Activated naive CD8-positive, alpha-beta T cell (primary cell): ENCODE results near the gene DOCK8.
A peak's percentile ranks its signal among the peaks of the same experiment; 100 is the strongest.

Source experiments
- H3K27ac Mint-ChIP-seq: one replicate; pipeline ENCODE4 v1.8.0; 2021; ENCODE audit warnings: mixed read lengths
- H3K27me3 Mint-ChIP-seq: one replicate; pipeline ENCODE4 v1.8.0; 2021; ENCODE audit warnings: mixed read lengths
- H3K36me3 Mint-ChIP-seq: one replicate; pipeline ENCODE4 v1.8.0; 2021; ENCODE audit warnings: mixed read lengths
- H3K4me1 Mint-ChIP-seq: one replicate; pipeline ENCODE4 v1.8.0; 2021; ENCODE audit warnings: low read depth, mixed read lengths
- H3K4me3 Mint-ChIP-seq: one replicate; pipeline ENCODE4 v1.8.0; 2021; ENCODE audit warnings: mild to moderate bottlenecking, mixed read lengths
- H3K9me3 Mint-ChIP-seq: one replicate; pipeline ENCODE4 v1.8.0; 2021; ENCODE audit warnings: low read depth, mixed read lengths

Gene DOCK8

GRCh38 chr9:444528-444927 is 229.9 kb downstream of the DOCK8 start:
- H3K9me3 Mint-ChIP-seq: no peaks in the 10 kb centered on the region
- H3K36me3 Mint-ChIP-seq: peaks cover 20% of the 10 kb centered on the region
- peaks cover 18% of the 10 kb centered on the region for H3K4me1 Mint-ChIP-seq
- H3K27ac Mint-ChIP-seq: no peak overlapping the region
- H3K27me3 Mint-ChIP-seq: no peaks in the 10 kb centered on the region
- no peak overlapping the region for H3K4me3 Mint-ChIP-seq

- H3K4me3 Mint-ChIP-seq: no peak overlapping the region
- H3K4me1 Mint-ChIP-seq: peaks cover 18% of the 10 kb centered on the region
- H3K27ac Mint-ChIP-seq: no peak overlapping the region
- no peaks in the 10 kb centered on the region for H3K27me3 Mint-ChIP-seq
- H3K36me3 Mint-ChIP-seq: peaks cover 20% of the 10 kb centered on the region
- no peaks in the 10 kb centered on the region for H3K9me3 Mint-ChIP-seq
These were observed 230.4 kb downstream of the DOCK8 start for GRCh38 chr9:445033-445432.

- no peak overlapping the region for H3K4me3 Mint-ChIP-seq
- no peak overlapping the region for H3K27ac Mint-ChIP-seq
- peaks cover 18% of the 10 kb centered on the region for H3K4me1 Mint-ChIP-seq
- H3K9me3 Mint-ChIP-seq: no peaks in the 10 kb centered on the region
- H3K27me3 Mint-ChIP-seq: no peaks in the 10 kb centered on the region
- H3K36me3 Mint-ChIP-seq: peaks cover 21% of the 10 kb centered on the region
These were observed 231.5 kb downstream of the DOCK8 start for GRCh38 chr9:446074-446699.

- H3K27me3 Mint-ChIP-seq: no peaks in the 10 kb centered on the region
- peaks cover 21% of the 10 kb centered on the region for H3K36me3 Mint-ChIP-seq
These were observed 232.8 kb downstream of the DOCK8 start for GRCh38 chr9:447230-448025.

GRCh38 chr9:450057-450456 is 235.4 kb downstream of the DOCK8 start:
- no peak overlapping the region for H3K4me3 Mint-ChIP-seq
- H3K9me3 Mint-ChIP-seq: no peaks in the 10 kb centered on the region
- H3K27me3 Mint-ChIP-seq: no peaks in the 10 kb centered on the region
- H3K27ac Mint-ChIP-seq: peak overlapping the region; percentile 6
- peaks cover 18% of the 10 kb centered on the region for H3K4me1 Mint-ChIP-seq
- H3K36me3 Mint-ChIP-seq: peaks cover 17% of the 10 kb centered on the region

More at GRCh38 chr9:447230-448025, 232.8 kb downstream of the DOCK8 start:
- peak overlapping the region; percentile 48 for H3K4me3 Mint-ChIP-seq
- no peaks in the 10 kb centered on the region for H3K9me3 Mint-ChIP-seq
- H3K27ac Mint-ChIP-seq: peak overlapping the region; percentile 76
- H3K4me1 Mint-ChIP-seq: peaks cover 18% of the 10 kb centered on the region

GRCh38 chr9:450561-450960 is 235.9 kb downstream of the DOCK8 start:
- Mint-ChIP-seq H3K4me3 (no peak overlapping the region), H3K36me3 (peaks cover 12% of the 10 kb centered on the region), H3K27ac (peak overlapping the region; percentile 28), H3K4me1 (peaks cover 18% of the 10 kb centered on the region), H3K9me3 (no peaks in the 10 kb centered on the region), H3K27me3 (no peaks in the 10 kb centered on the region)

GRCh38 chr9:453832-454231 is 239.2 kb downstream of the DOCK8 start:
- Mint-ChIP-seq H3K27me3 (no peaks in the 10 kb centered on the region), H3K4me3 (no peak overlapping the region), H3K27ac (no peak overlapping the region), H3K36me3 (peaks cover 12% of the 10 kb centered on the region), H3K9me3 (no peaks in the 10 kb centered on the region), H3K4me1 (peaks cover 7% of the 10 kb centered on the region)

GRCh38 chr9:456365-456764 is 241.7 kb downstream of the DOCK8 start:
- Mint-ChIP-seq H3K27ac (peak overlapping the region; percentile 72), H3K9me3 (no peaks in the 10 kb centered on the region), H3K36me3 (peaks cover 8% of the 10 kb centered on the region), H3K27me3 (no peaks in the 10 kb centered on the region), H3K4me1 (peaks cover 11% of the 10 kb centered on the region), H3K4me3 (no peak overlapping the region)

GRCh38 chr9:458590-458989 is 243.9 kb downstream of the DOCK8 start:
- H3K36me3 Mint-ChIP-seq: peaks cover 8% of the 10 kb centered on the region
- H3K4me3 Mint-ChIP-seq: no peak overlapping the region
- H3K27ac Mint-ChIP-seq: peak overlapping the region; percentile 72
- peaks cover 13% of the 10 kb centered on the region for H3K4me1 Mint-ChIP-seq
- no peaks in the 10 kb centered on the region for H3K27me3 Mint-ChIP-seq
- H3K9me3 Mint-ChIP-seq: no peaks in the 10 kb centered on the region

GRCh38 chr9:459491-460444 is 245.1 kb downstream of the DOCK8 start:
- H3K36me3 Mint-ChIP-seq: peaks cover 8% of the 10 kb centered on the region
- H3K4me3 Mint-ChIP-seq: no peak overlapping the region
- peaks cover 13% of the 10 kb centered on the region for H3K4me1 Mint-ChIP-seq
- H3K27ac Mint-ChIP-seq: peak overlapping the region; percentile 72
- no peaks in the 10 kb centered on the region for H3K9me3 Mint-ChIP-seq
- H3K27me3 Mint-ChIP-seq: no peaks in the 10 kb centered on the region

- no peak overlapping the region for H3K4me3 Mint-ChIP-seq
- H3K27ac Mint-ChIP-seq: peak overlapping the region; percentile 64
- H3K27me3 Mint-ChIP-seq: no peaks in the 10 kb centered on the region
- H3K4me1 Mint-ChIP-seq: peaks cover 13% of the 10 kb centered on the region
- H3K36me3 Mint-ChIP-seq: peaks cover 5% of the 10 kb centered on the region
- H3K9me3 Mint-ChIP-seq: no peaks in the 10 kb centered on the region
These were observed 247.5 kb downstream of the DOCK8 start for GRCh38 chr9:462121-462520.

- Mint-ChIP-seq H3K27me3 (no peaks in the 10 kb centered on the region), H3K4me3 (no peak overlapping the region), H3K27ac (peak overlapping the region; percentile 64), H3K4me1 (peaks cover 12% of the 10 kb centered on the region), H3K36me3 (peaks cover under 1% of the 10 kb centered on the region), H3K9me3 (no peaks in the 10 kb centered on the region)
These were observed 247.9 kb downstream of the DOCK8 start for GRCh38 chr9:462606-463005.

- H3K27me3 Mint-ChIP-seq: no peaks in the 10 kb centered on the region
- H3K9me3 Mint-ChIP-seq: no peaks in the 10 kb centered on the region
- H3K4me1 Mint-ChIP-seq: peaks cover 13% of the 10 kb centered on the region
- H3K36me3 Mint-ChIP-seq: no peaks in the 10 kb centered on the region
- no peak overlapping the region for H3K4me3 Mint-ChIP-seq
- H3K27ac Mint-ChIP-seq: peak overlapping the region; percentile 11
These were observed 248.9 kb downstream of the DOCK8 start for GRCh38 chr9:463455-464171.

GRCh38 chr9:466747-467146 is 252.1 kb downstream of the DOCK8 start:
- Mint-ChIP-seq H3K9me3 (no peaks in the 10 kb centered on the region), H3K36me3 (no peaks in the 10 kb centered on the region), H3K4me3 (no peak overlapping the region), H3K27ac (no peak overlapping the region), H3K27me3 (no peaks in the 10 kb centered on the region), H3K4me1 (peaks cover 29% of the 10 kb centered on the region)
